Left lobe of liver (tissue), 2 donors: Measurements from ENCODE around the gene FOCAD. TPM values are rescaled to one million over a fixed set of nuclear protein-coding genes. Genes with fewer than 3 reads are reported as not detected.
"Not testable (repeated sequence)": the region's sequence is repeated elsewhere in the genome, so short reads cannot be mapped to it uniquely, and the experiment has no call there.

Experiments
- ATAC-seq: fragments of 200-7000 bp; cut with Tn5 transposase; one replicate; pipeline ENCODE4 v1.9.1; 2020; ENCODE audit warnings: mild to moderate bottlenecking, moderate library complexity
- DNase-seq: peaks from one replicate; pipeline ENCODE4 v3.0.0-alpha.2; 2020; ENCODE audit warnings: low spot score
- total RNA-seq: library from RNA; stranded (reverse); gene quantifications from one replicate; pipeline ENCODE4 v1.2.1, GENCODE V29; 2021
- donor health status: DM: no; HTN: no; CAD: no; lungs with moderate emphysema.
- donor health status: DM: no; HTN: yes; CAD: no.

Gene FOCAD, protein sequence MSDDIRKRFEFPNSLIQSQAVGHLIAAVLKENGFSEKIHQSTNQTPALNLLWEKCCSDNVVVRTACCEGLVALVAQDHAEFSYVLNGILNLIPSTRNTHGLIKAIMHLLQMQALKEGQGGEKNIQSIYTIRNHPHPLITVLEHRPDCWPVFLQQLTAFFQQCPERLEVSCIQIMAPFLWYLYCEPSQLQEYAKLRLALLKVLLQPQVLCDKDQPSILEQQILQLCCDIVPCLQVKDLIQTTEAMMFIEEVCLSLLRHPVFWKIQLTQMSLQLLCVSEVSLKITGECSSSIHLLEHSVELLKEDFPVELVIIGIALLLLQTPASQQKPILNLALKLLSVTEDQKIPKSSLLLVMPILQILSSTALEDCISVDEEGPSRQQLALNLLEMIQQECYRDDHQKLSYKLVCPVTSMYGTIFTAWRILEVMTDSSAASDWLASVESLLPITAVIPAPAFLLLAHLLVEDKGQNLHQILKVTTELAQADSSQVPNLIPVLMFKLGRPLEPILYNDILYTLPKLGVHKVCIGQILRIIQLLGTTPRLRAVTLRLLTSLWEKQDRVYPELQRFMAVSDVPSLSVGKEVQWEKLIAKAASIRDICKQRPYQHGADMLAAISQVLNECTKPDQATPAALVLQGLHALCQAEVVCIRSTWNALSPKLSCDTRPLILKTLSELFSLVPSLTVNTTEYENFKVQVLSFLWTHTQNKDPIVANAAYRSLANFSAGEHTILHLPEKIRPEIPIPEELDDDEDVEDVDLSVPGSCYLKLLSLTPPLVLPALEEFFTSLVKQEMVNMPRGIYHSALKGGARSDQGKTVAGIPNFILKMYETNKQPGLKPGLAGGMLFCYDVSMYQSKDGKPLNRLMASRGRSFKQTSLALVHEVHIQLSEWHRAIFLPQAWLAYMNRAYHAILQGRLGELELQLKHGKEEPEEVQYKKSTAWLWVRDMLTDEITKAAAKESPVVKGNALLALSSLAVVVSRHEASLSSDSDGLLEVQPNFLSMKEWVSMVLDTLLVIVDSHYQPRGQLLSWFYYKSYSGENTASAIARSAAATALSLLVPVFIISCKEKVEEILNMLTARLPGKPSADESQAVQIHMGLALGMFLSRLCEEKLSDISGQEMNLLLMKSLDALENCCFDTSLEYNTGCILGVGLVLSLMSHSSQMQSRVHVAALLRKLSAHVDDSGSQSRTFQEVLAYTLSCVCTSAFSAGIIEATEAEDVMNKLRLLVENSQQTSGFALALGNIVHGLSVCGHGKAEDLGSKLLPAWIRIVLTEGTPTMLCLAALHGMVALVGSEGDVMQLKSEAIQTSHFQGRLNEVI (N-terminal part only)
- 7.5 TPM for total RNA-seq

DNA sequence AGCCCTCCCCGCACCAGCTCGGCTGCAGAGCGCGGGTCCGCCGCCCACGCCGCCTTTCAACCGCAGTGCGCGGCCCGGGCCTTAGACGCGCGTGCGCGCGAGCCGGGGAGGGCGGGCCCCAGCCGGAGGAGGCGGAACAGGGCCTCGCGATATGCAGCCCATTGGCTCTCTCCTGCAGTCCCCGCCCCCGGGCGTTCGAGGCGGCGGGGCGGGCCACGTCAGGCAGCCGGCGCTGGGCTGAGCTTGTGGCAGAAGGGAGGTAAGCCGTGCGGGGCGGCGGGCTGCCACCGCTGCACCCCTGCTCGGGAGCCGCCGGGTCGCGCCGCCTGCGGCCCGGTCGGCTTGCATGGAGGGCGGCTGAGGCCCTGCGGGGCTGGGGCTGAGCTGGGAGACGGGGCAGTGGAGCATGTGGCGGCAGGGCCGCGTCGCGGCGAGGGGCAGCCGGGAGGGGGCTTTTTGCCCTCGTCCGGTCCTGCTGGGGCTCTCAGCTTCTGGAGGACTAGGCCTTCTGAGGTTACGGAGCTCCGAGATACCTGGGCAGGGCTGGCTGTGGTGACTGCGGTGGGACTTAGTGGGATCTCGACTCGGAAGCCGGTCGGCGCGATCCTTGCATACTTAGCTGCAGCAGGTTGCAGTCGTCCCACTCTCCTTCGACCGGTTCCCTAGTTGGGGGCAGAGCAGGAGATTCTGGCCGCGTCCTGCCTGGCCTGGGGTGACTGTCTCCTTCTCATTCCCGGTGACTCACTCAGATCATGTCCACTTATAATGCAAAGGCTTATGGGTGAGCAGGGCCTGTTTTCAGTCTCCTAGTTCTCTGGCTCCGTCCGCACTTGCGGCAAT lies at the start of gene FOCAD:
Gene FOCAD, plus strand, starts transcription at position 225 of the 840 bp plus-strand sequence. CDS start 31,095 bp downstream, outside the sequence.
- peak; percentile 97 for ATAC-seq
- peak; percentile 98 for DNase-seq

DNA sequence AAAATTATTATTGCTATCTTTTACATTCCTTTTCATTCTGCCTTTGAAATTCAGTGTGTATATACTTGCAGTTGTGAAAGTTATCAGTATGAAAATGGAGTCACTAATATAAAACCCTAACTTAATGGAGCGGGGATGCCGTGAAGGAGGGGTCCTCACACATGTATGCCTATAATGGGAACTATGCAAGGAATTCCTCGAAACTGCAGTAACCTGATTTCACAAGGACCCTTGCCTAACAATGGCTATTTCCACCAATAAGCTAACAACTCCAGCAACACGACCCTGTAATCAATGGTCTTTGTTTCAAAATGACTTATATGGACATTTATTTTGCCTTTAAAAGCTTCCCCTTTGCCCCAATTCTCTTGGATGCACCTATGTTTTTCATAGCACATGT lies 49.2 kb upstream of the FOCAD start:
- DNase-seq (no peak), ATAC-seq (no peak)

DNA sequence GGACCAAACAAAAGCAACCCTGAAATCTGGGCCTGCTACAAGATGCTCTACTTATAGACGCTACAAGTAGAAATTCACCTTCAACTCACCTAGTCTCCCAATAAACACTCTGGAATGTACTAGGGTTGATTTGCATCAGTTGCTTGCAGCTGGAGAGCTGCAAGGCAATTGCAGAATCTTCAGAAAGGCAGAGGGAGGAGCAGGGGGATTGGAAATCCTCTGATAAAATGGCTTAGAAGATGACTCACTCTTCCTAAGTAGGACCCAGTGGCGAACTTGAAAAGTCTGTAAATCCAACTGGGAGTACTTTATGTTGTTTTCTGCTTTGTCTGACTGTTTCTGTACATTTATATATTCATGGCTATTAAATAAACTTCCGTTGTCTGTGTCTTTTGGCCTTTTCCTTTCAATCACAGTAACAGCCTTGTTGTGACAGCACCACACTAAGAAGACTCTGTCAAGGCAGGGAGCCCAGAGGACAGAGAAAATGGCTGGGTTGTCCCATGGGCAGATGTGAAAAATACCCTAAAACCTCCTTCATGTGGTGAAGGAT lies 47.1 kb upstream of the FOCAD start:
- ATAC-seq, result no peak
- no peak for DNase-seq

DNA sequence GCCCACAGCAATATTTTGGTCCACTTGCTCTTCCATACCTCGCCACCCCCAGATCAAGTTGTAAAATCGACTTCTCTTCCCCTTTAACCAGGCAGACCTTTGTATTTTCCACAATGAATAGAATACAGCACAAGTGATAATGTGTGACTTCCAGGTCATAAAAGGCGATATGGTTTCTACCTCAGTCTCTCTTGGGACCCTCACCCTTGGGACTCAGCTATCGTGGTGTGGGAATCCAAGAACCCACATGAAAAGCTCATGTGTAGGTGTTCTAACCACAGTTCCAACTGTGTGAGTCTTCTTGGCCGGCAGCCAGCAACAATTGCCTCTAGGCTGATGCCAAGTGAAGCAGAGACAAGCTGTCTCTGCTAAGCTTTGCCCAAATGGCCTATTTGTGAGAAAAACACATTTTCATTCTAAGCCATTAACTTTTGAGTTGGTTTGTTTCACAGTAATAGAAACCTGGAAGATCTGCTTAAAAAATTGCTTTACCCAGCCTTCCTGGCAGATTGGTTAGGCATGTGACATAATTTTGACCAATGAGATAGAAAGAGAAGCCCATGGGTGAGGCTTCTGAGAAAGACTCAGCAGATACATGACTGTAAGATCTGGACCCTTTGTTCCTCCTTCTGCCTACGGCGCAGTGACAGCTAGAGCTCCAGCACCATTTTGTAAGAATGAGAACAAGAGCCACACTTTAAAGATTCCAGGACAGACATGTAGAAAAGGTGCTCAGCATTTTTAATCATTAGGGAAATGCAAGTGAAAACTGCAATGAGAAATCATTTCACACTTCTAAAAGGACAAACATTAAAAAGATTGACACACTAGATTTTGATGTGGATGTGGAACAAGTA lies 43.5 kb upstream of the FOCAD start:
- ATAC-seq (no peak), DNase-seq (no peak)

DNA sequence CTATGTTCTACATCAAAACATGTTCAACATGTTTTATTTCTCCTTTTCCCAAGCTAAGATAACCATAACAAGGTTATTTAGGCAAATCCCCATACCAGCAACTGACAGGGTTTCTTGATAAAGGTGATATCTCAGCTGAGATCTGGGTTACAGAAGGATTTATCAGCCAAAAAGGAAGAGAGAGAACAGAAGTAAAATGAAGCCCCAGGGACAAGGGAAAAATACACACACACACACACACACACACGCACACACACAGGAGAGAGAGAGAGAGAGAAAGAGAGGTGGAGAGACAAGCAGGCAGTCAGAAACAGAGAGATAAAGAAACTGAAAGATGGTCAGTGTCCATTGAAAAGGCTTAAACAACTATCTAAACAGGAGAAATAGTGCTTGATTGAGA lies 42.0 kb upstream of the FOCAD start:
- ATAC-seq (no peak), DNase-seq (no peak)

DNA sequence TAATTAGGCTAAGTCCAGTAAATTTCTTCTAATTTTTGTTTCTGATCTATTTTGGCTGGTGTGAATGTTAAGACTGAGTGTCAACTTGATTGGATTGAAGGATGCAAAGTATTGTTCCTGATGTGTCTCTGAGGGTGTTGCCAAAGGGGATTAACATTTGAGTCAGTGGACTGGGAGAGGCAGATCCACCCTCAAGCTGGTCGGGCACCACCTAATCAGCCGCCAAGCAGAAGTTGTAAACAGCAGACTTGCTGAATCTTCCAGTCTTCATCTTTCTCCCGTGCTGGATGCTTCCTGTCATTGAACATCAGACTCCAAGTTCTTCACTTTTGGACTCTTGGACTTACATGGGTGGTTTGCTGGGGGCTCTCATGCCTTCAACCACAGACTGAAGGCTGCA lies 40.4 kb upstream of the FOCAD start:
- DNase-seq, result no peak
- no peak for ATAC-seq

DNA sequence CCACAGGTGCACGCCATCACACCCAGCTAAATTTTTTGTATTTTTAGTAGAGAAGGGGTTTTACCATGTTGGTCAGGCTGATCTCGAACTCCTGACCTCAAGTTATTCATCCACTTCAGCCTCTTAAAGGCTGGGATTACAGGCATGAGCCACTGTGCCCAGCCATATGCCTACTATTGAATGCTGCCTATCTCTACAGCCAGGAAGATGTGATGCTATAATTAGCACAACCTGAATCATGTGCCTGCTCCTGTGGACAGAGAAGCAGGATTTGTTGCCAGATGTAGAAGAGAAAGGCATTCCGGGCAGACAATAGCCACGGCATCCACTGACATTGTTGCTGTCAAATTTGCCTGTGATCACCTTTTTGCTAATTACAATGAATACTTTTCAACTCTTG lies 37.4 kb upstream of the FOCAD start:
- DNase-seq, result no peak
- ATAC-seq, result no peak

DNA sequence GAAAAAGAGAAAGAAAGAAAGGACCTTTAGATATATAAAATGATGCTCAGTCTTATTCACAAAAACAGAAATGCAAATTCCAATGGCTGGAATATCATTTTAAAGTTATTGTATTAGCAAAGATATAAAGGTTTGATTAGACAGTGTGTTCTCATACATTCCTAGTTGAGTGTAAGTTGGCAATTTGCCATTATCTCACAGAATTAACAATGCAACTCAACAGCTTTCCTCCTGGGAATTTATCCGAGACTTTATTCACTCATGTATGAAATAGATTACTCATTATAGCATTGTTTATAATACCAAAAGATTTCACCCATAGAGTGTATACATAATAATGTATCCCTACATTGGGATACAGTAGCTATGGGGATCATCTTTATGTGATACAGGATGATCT lies 34.7 kb upstream of the FOCAD start:
- DNase-seq, result no peak

DNA sequence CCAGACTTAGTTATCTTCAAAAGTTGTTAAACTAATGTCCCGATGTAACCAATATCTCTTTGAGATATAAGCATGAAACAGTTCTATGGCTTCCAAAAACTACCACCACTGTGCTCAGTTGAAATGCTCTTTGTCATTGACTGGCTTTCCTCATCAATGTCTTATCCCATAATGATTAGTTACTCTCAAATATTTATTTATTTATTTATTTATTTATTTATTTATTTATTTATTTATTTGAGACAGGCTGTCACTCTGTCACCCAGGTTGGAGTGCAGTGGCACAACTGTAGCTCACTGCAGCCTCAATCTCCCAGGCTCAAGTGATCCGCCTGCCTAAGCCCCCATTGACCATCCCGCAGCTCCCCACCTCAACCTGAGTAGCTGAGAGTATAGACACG lies 33.7 kb upstream of the FOCAD start:
- ATAC-seq (no peak), DNase-seq (no peak)

More for the DNA sequence above, 34.7 kb upstream of the FOCAD start:
- no peak for ATAC-seq

DNA sequence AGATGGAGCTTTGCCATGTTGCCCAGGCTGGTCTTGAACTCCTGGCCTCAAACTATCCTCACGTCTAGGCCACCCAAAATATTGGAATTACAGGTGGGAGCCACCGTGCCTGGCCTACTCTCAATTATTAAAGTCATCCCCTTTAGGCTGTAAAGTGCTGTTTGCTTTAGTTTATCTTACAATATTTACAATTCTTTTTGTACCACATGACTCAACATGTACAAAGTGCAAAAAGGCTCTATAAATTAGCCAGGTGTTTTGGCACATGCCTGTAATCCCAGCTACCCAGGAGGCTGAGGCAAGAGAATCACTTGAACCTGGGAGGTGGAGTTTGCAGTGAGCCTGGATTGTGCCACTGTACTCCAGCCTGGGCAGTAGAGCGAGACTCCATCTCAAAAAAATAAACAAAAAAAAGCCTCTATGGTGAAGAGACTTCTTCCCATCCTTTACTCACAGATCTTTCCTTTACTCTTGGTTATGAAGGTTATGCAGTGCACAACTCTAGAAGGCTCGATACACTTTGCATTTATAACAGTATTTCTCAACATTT lies 33.2 kb upstream of the FOCAD start:
- no peak for DNase-seq
- ATAC-seq, result no peak

DNA sequence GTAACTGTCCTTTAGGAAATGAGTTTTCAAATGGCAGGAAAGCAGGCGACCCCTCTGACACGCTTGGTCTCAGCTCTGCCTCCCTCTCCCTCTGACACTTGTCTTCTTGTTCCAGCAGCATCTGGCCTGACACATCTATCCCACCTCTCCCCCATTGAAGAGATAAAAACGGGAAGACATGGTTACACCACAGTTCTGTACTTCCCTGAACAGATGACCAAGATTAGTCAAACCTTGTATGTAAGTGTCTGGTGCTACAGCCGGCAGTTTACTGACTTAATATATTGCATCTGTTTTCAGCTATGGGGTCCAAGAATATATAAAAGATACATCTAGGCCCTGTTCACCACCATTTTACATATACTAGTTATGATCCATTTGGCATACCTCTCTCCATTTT lies 32.1 kb upstream of the FOCAD start:
- ATAC-seq (no peak), DNase-seq (no peak)

DNA sequence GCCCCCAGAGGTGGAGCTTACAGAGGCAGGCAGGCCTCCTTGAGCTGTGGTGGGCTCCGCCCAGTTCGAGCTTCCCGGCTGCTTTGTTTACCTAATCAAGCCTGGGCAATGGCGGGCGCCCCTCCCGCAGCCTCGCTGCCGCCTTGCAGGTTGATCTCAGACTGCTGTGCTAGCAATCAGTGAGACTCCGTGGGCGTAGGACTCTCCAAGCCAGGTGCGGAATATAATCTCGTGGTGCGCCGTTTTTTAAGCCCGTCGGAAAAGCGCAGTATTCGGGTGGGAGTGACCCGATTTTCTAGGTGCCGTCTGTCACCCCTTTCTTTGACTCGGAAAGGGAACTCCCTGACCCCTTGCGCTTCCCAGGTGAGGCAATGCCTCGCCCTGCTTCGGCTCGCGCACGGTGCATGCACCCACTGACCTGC lies 25.8 kb upstream of the FOCAD start:
- not testable (repeated sequence) for ATAC-seq, DNase-seq

DNA sequence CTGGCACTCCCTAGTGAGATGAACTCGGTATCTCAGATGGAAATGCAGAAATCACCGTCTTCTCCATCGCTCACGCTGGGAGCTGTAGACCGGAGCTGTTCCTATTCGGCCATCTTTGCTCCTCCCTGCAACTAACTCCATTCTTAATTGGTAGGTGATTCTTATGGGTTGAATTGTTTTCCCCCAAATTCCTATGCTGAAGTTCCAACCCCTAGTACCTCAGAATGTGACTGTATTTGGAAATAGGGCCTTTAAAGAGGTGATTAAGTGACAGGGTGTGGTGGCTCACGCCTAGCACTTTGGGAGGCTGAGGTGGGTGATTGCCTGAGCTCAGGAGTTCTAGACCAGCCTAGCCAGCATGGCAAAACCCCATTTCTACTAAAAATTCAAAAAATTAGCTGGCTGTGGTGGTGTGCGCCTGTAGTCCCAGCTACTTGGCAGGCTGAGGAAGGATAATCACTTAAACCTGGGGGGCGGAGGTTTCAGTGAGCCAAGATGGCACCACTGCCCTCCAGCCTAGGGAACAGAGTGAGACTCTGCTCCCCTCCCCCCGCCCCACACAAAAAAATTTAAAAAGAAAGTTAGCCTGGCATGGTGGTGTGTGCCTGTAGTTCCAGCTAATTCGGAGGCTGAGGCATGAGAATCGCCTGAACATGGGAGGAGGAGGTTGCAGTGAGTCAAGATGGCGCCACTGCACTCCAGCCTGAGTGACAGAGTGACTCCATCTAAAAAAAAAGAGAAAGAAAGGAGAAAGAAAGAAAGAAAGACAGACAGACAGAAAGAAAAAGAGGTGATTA lies 25.2 kb upstream of the FOCAD start:
- no peak for DNase-seq
- ATAC-seq, result no peak

DNA sequence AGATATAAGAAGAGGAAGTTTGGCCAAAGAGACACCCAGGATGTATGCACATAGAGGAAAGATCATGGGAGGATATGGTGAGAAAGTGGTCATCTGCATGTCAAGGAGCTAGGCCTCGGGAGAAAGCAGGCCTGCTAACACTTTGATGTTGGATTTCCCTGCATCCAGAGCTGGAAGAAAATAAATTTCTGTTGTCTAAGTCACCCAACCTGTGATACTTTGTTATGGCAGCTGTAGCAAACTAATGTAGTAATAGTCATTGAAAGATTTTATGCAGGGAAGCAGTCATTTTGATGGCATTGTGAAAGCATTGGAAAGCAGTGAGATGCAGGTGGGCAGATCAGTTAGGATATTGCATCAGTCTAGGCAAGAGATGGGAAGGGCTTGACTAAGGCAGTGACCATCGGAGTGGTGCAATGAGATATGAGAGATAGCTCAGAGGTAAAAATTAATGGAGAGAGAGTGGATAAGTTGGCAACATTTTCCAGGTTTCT lies 24.5 kb upstream of the FOCAD start:
- no peak for ATAC-seq

DNA sequence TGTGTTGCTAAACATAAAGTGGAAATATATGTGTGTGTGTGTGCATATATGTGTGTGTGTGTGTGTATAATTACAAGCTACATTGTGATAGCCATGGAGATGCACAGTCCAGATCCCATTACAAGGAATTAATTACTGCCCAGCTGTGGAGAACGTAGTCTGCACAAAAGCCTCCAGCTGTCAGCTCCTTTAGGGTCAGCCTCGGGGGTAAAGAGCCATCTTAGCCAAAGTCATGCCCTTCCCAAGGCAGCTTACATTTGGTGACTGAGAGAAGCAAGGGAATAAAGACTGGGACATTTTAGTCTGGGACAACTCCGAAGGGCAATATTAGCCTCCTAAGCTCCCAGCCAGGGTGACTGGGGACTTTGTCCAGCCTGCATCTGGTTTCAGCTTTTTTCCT lies 21.9 kb upstream of the FOCAD start:
- DNase-seq (no peak), ATAC-seq (no peak)

More for the DNA sequence above, 24.5 kb upstream of the FOCAD start:
- no peak for DNase-seq

DNA sequence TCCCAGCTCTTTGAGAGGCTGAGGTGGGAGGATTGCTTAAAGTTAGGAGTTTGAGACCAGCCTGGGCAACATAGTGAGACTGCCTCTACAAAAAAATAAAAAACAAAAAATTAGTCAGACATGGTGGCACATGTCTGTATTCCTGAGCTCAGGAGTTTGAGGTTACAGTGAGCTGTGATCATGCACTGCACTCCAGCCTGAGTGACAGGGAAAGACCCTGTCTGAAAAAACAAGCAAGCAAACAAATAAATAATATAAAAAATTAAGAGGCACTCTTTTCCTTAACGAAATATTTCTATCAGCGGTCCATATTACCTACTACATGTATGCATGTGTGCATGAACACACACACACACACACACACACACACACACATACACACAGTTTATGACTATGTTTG lies 20.9 kb upstream of the FOCAD start:
- no peak for ATAC-seq
- DNase-seq, result no peak

DNA sequence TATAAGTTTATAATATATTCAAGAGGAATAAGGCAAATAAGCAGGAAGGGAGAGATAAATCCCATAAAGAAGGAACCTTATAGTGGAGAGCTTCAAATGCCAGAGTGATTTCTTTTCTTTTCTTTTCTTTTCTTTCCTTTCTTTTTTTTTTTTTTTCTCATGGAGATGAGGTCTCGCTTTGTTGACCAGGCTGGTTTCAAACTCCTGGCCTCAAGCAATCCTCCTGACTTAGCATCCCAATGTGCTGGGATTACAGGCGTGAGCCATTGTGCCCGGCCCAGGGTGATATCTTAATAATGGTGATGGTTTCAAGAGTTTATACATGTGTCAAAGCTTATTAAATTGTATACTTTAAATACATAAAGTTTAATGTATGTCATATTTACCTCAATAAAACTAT lies 19.6 kb upstream of the FOCAD start:
- no peak for DNase-seq
- no peak for ATAC-seq

DNA sequence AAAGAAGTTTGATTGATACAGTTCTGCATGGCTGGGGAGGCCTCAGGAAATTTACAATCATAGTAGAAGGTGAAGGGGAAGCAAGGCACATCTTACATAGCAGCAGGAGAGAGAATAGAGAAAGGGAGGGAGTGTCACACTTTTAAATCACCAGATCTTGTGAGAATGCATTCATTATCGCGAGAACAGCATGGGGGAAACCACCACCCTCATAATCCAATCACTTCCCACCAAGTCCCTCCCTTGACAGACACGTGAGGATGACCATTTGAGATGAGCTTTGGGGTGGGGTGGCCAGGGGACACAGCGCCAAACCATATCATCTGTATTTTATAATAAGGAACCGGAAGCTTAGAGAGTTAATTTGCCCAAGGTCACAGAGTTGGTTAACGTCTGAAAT lies 13.7 kb upstream of the FOCAD start:
- DNase-seq, result no peak
- no peak for ATAC-seq
